K562 (cell line): ENCODE data around the gene ARFGAP3. TPM values are rescaled to one million over a fixed set of nuclear protein-coding genes. Genes with fewer than 3 reads are reported as not detected.

ENCODE experiments used
- ATAC-seq: fragments of 200-7000 bp; cut with Tn5 transposase; 3 replicates; pipeline ENCODE4 v1.9.1; 2020; ENCODE audit warnings: moderate library complexity
- BruUV-seq: library from RNA; stranded (reverse); fragments of 400-500 nt; replicated peaks from 2 replicates; lab custom pipeline; 2021; lab: Mats Ljungman, UMichigan
- CTCF ChIA-PET: fragments of 300-600 bp; formaldehyde crosslinking; extraction: SDS; loops from one replicate; lab custom pipeline; 2021; ENCODE audit warnings: low intra/inter-chr PET ratio; lab: Yijun Ruan, JAX
- POLR2A ChIA-PET: fragments of 300-600, 350-650 bp; sonication (Branson Sonifier 250); formaldehyde crosslinking; extraction: SDS; loops from one replicate; lab custom pipeline; 2021; ENCODE audit warnings: antibody characterized with exemption, inconsistent platforms; lab: Yijun Ruan, JAX
- DNase-seq, 4 experiments: peaks; one replicate each; pipeline versions ENCODE4 v3.0.0 to v3.0.0-alpha.2; 2011 to 2018; ENCODE audit warnings: low spot score in 3 of 4, mixed read lengths in 3 of 4; ENCODE audit errors: extremely low read depth in 1 of 4
- FAIRE-seq: peaks from 2 replicates; lab custom pipeline; 2011; peaks lifted over from hg19 to GRCh38; lab: Jason Lieb, UNC
- H2AFZ ChIP-seq: 2 replicates; pipeline ENCODE4 v1.6.0; 2011; ENCODE audit warnings: low read depth, low read length, control low read depth, inconsistent platforms
- H3K27ac ChIP-seq: fragments of 200-600 bp; 3 replicates; pipeline ENCODE4 v1.8.0; 2011; ENCODE audit warnings: low read depth, mild to moderate bottlenecking, control low read depth, inconsistent platforms, low read length, moderate library complexity, mixed read lengths; ENCODE audit errors: extremely low read depth
- H3K27me3 ChIP-seq, 2 experiments: fragments of 300-600 bp in 1 of 2; 2 replicates in 1 of 2; 3 replicates in 1 of 2; pipeline versions ENCODE4 v1.6.0 to v1.8.0; 2011; ENCODE audit warnings: inconsistent platforms in 2 of 2, low read length in 2 of 2, mild to moderate bottlenecking in 1 of 2, mixed read lengths in 1 of 2, moderate library complexity in 1 of 2; ENCODE audit not compliant: control insufficient read depth in 2 of 2, insufficient read depth in 2 of 2
- H3K36me3 ChIP-seq: fragments of 300-600 bp; 3 replicates; pipeline ENCODE4 v1.8.0; 2011; ENCODE audit warnings: mild to moderate bottlenecking, low read length, inconsistent platforms; ENCODE audit not compliant: control insufficient read depth, insufficient read depth
- H3K4me1 ChIP-seq, 2 experiments: fragments of 200-600 bp in 1 of 2; replicated peaks in 1 of 2; 2 replicates in 1 of 2; 3 replicates in 1 of 2; pipeline versions ENCODE4 v1.5.1 to v1.8.0; 2011; ENCODE audit warnings: inconsistent platforms in 2 of 2, low read length in 2 of 2, mild to moderate bottlenecking in 1 of 2, mixed read lengths in 1 of 2, moderate library complexity in 1 of 2; ENCODE audit not compliant: control insufficient read depth in 2 of 2, insufficient read depth in 2 of 2
- H3K4me2 ChIP-seq: 2 replicates; pipeline ENCODE4 v1.6.1; 2011; ENCODE audit warnings: low read length, control low read depth, inconsistent platforms, mixed read lengths; ENCODE audit not compliant: insufficient read depth
- H3K4me3 ChIP-seq: fragments of 200-600 bp; sonication (generic), shearing (Covaris generic); 2 replicates; pipeline ENCODE4 v1.5.1; 2016; ENCODE audit warnings: control low read depth, inconsistent platforms
- H3K79me2 ChIP-seq: fragments of 200-600 bp; 3 replicates; pipeline ENCODE4 v1.8.0; 2011; ENCODE audit warnings: low read length, inconsistent platforms; ENCODE audit not compliant: control insufficient read depth, insufficient read depth
- H3K9ac ChIP-seq, 2 experiments: 2 replicates each; pipeline versions ENCODE4 v1.6.0 to v1.6.1; 2011; ENCODE audit warnings: low read depth in 2 of 2, low read length in 2 of 2, control low read depth in 1 of 2, inconsistent platforms in 1 of 2, mild to moderate bottlenecking in 1 of 2, mixed read lengths in 1 of 2; ENCODE audit not compliant: insufficient read depth in 1 of 2
- H3K9me1 ChIP-seq: one replicate; pipeline ENCODE4 v1.6.0; 2011; ENCODE audit warnings: inconsistent platforms, mild to moderate bottlenecking, low read length, moderate library complexity; ENCODE audit not compliant: control insufficient read depth, insufficient read depth
- H3K9me3 ChIP-seq: replicated peaks from 2 replicates; pipeline ENCODE4 v1.5.1; 2011; ENCODE audit warnings: low read depth, low read length, inconsistent platforms; ENCODE audit not compliant: control insufficient read depth, insufficient read depth
- H4K20me1 ChIP-seq: replicated peaks from 2 replicates; pipeline ENCODE4 v1.6.1; 2011; ENCODE audit warnings: low read length, inconsistent platforms, mixed read lengths; ENCODE audit not compliant: control insufficient read depth, insufficient read depth
- ESRRB ChIP-seq: fragments of 250-450 bp; sonication (Bioruptor Pico); IDR thresholded peaks from 2 replicates; pipeline ENCODE4 v1.5.0; 2020; ENCODE audit warnings: mild to moderate bottlenecking, moderate library complexity, borderline replicate concordance
- HOXB6 ChIP-seq: fragments of 250-450 bp; sonication (Bioruptor Pico); IDR thresholded peaks from 2 replicates; pipeline ENCODE4 v1.5.1; 2022; ENCODE audit warnings: mild to moderate bottlenecking, borderline replicate concordance
- NFIC ChIP-seq: fragments of 450-650 bp; IDR thresholded peaks from 2 replicates; pipeline ENCODE4 v1.6.1; 2017; ENCODE audit warnings: mild to moderate bottlenecking, inconsistent platforms
- POLR2A ChIP-seq: fragments of 450-650 bp; conservative IDR thresholded peaks from 2 replicates; pipeline ENCODE4 v1.6.1; 2016
- THRAP3 ChIP-seq: fragments of 450-650 bp; IDR thresholded peaks from 2 replicates; pipeline ENCODE4 v1.6.1; 2016; ENCODE audit warnings: mild to moderate bottlenecking, inconsistent platforms, borderline replicate concordance
- TRIM24 ChIP-seq, 2 experiments: fragments of 450-650 bp; IDR thresholded peaks; 2 replicates each; pipeline ENCODE4 v1.6.1; 2016
- ZBTB1 ChIP-seq: sonication (generic); formaldehyde crosslinking; IDR thresholded peaks from 2 replicates; pipeline ENCODE4 v1.8.1; 2023; ENCODE audit warnings: missing genetic modification reagents, low read depth, mild to moderate bottlenecking, borderline replicate concordance
- ZNF445 ChIP-seq: fragments of 250-450 bp; sonication (Bioruptor Pico); IDR thresholded peaks from 2 replicates; pipeline ENCODE4 v1.4.0; 2020; ENCODE audit warnings: low read depth, mild to moderate bottlenecking, moderate library complexity
- ZNF717 ChIP-seq: fragments of 250-450 bp; sonication (Bioruptor Pico); IDR thresholded peaks from 2 replicates; pipeline ENCODE4 v1.5.0; 2021
- WGBS: fragments of 100-300 bp; shearing (Covaris generic); methylation state at CpG from one replicate; pipeline ENCODE4 v1.1.6; 2016; ENCODE audit warnings: low coverage, mixed read lengths; ENCODE audit not compliant: insufficient coverage; ENCODE audit errors: missing lambda C conversion rate; 5-methylcytosine and 5-hydroxymethylcytosine counted together
- in situ Hi-C: fragments of 300-500 bp; cut with MboI; formaldehyde crosslinking; loops from 4 replicates; pipeline ENCODE4 v1.15.0; 2018; ENCODE audit warnings: inconsistent platforms, mixed read lengths
- intact Hi-C: fragments of 100-400 bp; cut with micrococcal nuclease; formaldehyde crosslinking; loops from 2 replicates; pipeline ENCODE4 v1.14.2; 2022
- polyA plus RNA-seq, 8 experiments: library from polyadenylated mRNA; depleted of rRNA in 4 of 8; stranded (reverse) in 5 of 8; unstranded in 3 of 8; fragments of >200 nt; fragmentation: Nextera tagmentation in 2 of 8; fragmentation: Illumina TruSeq in 1 of 8; extraction: Ambion mirVana in 2 of 8; extraction: Trizol in 1 of 8; gene quantifications; 2 replicates each; pipeline versions ENCODE4 v1.2.1 to v1.2.3, GENCODE V29; 2011 to 2014; ENCODE audit warnings: inconsistent platforms in 1 of 8, missing spikeins in 1 of 8
- total RNA-seq, 7 experiments: library from RNA; depleted of rRNA in 6 of 7; stranded (reverse); fragments of >200 nt in 6 of 7; fragmentation: Illumina TruSeq in 2 of 7; extraction: Trizol in 2 of 7; gene quantifications; 2 replicates each; pipeline versions ENCODE4 v1.2.1 to v1.2.3, GENCODE V29; 2011 to 2021; ENCODE audit warnings: low replicate concordance in 1 of 7

The ARFGAP3 gene
- total and polyA plus RNA-seq, 9 of the 15 experiments (the other 6 are each of a cell fraction or from before 2014, with no cell fraction given) = 14.2 to 31.9 (median 22.7) TPM

- H2AFZ ChIP-seq = no peak overlapping the region
- no peak for DNase-seq
- H4K20me1 ChIP-seq = no peaks in the 10 kb centered on the region
- intact Hi-C loops (no loop called here), in situ Hi-C loops (no loop called here)
- peaks cover 0 to 5% of the 10 kb centered on the region in 2 experiments; a peak in 3 of 5 replicates for H3K27me3 ChIP-seq
- no peaks in the 10 kb centered on the region for H3K79me2 ChIP-seq
- no TSS peak for BruUV-seq
- H3K4me3 ChIP-seq = no peak overlapping the region
- FAIRE-seq = no peak
- no peak overlapping the region for H3K9ac ChIP-seq
- no peak overlapping the region for H3K27ac ChIP-seq
- no peaks in the 10 kb centered on the region for H3K36me3 ChIP-seq
- CTCF ChIA-PET = no interaction called here
- 31% methylated on average over 3 of the region's 7 CpGs for WGBS
- POLR2A ChIA-PET = no interaction called here
- no peak for TF ChIP-seq HOXB6 (CRISPR knock-in tag)
- TF ChIP-seq THRAP3 = no peak
- no peak for TF ChIP-seq ZNF445 (CRISPR knock-in tag)
- TF ChIP-seq ZNF717 (CRISPR knock-in tag) = no peak
- TF ChIP-seq NFIC = no peak
- no peak for TF ChIP-seq ZBTB1 (CRISPR knock-in tag)
- TF ChIP-seq TRIM24 (IDR thresholded peaks at IDR 0.05) = no peak
- TF ChIP-seq ESRRB (CRISPR knock-in tag) = no peak
- TF ChIP-seq POLR2A = no peak
- no peaks in the 10 kb centered on the region for H3K9me3 ChIP-seq
- no peak overlapping the region for H3K4me2 ChIP-seq
- H3K4me1 ChIP-seq = peaks cover 0 to 9% of the 10 kb centered on the region in 2 experiments; a peak in 4 of 5 replicates
- no peak for ATAC-seq
- H3K9me1 ChIP-seq = no peaks in the 10 kb centered on the region
Observed at GRCh38 chr22:42752912-42753311, 104.2 kb downstream of the ARFGAP3 start.
